ENCODE measurements around the gene NUMA1.

Gene NUMA1

DNA sequence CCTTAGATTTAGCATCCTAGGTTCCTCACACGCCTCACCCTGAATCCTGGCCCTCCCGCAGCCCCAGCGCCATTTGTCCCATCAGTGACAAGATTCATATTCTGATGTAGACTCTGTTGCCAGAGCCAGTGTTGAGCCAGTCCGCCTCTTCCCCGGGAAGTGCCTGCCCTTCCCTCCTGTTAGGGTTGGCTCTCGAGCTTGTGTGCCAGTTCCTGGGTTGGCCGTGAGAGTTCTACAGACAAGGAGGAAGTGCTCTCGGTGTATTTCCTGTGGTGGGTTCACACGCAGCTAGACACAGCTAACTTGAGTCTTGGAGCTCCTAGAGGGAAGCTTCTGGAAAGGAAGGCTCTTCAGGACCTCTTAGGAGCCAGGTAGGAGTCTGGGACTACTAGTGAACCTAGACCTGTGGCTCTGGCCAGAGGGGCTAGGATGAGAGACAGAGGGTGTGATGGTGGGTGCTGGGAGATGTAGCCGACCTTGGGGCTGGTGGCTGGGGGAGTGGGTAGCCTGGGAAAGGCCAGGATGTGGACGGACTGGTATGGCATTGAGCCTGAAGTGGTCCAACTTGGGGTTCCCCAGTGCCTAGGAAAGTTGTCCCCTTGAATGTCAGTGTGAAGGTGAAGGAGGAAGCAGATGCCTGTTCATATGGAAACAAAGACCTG, 81.6 kb downstream of the NUMA1 start, which contains the start of gene IL18BP:
TSS of gene IL18BP (plus strand) at position 261 of the 662 bp plus-strand sequence. CDS start 1,076 bp downstream, outside the sequence.
- peaks cover 18 to 33% of the 10 kb centered on the region in 2 donors for H3K36me3 ChIP-seq (ENCODE audit: control insufficient read depth in 1 of 2, insufficient read depth in 2 of 2, low read length in 2 of 2)
- H3K27me3 ChIP-seq (ENCODE audit: low read depth, low read length): no peaks in the 10 kb centered on the region
- no peaks in the 10 kb centered on the region for H3K9me3 ChIP-seq (ENCODE audit: control insufficient read depth in 1 of 2, low read length in 2 of 2)
- H3K27ac ChIP-seq (ENCODE audit: low read length): peak within 1 kb of the TSS; percentile 82
- peaks cover 11 to 28% of the 10 kb centered on the region in 2 donors for H3K4me1 ChIP-seq (ENCODE audit: control insufficient read depth in 1 of 2, insufficient read depth in 2 of 2, low read length in 2 of 2)
- H3K4me3 ChIP-seq (ENCODE audit: low read depth in 1 of 2, low read length in 2 of 2): peak within 1 kb of the TSS; percentile 27 to 58

DNA sequence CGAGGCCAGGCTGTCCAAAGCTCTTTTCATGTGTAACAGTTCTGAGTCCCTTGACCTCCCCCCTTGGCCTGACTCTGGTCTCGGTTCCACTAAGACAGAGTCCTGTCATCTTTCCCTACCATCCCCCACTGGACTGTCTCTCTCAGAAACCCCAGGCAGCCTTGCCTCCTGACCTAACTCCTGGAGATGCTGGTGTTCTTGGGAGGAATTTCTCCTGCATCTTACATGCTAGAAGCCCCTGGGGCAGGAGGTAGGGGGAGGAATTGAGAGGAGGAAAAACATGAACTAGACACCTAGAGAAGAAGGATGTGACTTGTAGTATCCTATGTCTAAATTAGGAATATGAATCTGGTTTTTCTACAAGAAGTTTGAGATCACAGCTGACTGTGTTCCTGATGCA, 82.3 kb downstream of the NUMA1 start:
- Histone ChIP-seq H3K27me3 (ENCODE audit: low read depth, low read length) (no peaks in the 10 kb centered on the region), H3K4me1 (ENCODE audit: control insufficient read depth in 1 of 2, insufficient read depth in 2 of 2, low read length in 2 of 2) (peaks cover 11 to 28% of the 10 kb centered on the region in 2 donors), H3K4me3 (ENCODE audit: low read depth in 1 of 2, low read length in 2 of 2) (no peak overlapping the region), H3K9me3 (ENCODE audit: control insufficient read depth in 1 of 2, low read length in 2 of 2) (no peaks in the 10 kb centered on the region), H3K36me3 (ENCODE audit: control insufficient read depth in 1 of 2, insufficient read depth in 2 of 2, low read length in 2 of 2) (peaks cover 11 to 25% of the 10 kb centered on the region in 2 donors), H3K27ac (ENCODE audit: low read length) (no peak overlapping the region)

DNA sequence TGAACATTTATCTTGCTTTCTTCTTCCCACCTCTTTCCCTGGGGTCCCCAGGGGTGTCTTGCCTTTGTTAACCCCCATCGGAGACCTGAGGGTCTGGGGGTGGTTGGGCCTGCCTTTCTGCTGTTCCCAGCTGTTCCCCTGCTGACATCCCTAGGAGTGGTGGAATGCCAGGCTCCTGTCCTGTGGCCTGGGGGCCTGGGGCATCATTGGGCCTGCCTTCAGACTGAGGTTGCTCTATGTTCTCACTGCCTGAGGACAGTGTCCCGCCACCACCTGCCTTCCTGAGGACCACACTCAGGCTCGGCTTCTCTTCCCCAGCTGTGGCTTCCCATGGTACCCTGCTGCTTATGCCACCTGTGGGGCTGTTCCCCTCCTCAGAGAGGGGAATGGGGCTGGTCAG, 82.7 kb downstream of the NUMA1 start:
- Histone ChIP-seq H3K27ac (ENCODE audit: low read length) (no peak overlapping the region), H3K9me3 (ENCODE audit: control insufficient read depth in 1 of 2, low read length in 2 of 2) (no peaks in the 10 kb centered on the region), H3K4me1 (ENCODE audit: control insufficient read depth in 1 of 2, insufficient read depth in 2 of 2, low read length in 2 of 2) (peaks cover 11 to 28% of the 10 kb centered on the region in 2 donors), H3K27me3 (ENCODE audit: low read depth, low read length) (no peaks in the 10 kb centered on the region), H3K4me3 (ENCODE audit: low read depth in 1 of 2, low read length in 2 of 2) (no peak overlapping the region), H3K36me3 (ENCODE audit: control insufficient read depth in 1 of 2, insufficient read depth in 2 of 2, low read length in 2 of 2) (peaks cover 7 to 22% of the 10 kb centered on the region in 2 donors)

DNA sequence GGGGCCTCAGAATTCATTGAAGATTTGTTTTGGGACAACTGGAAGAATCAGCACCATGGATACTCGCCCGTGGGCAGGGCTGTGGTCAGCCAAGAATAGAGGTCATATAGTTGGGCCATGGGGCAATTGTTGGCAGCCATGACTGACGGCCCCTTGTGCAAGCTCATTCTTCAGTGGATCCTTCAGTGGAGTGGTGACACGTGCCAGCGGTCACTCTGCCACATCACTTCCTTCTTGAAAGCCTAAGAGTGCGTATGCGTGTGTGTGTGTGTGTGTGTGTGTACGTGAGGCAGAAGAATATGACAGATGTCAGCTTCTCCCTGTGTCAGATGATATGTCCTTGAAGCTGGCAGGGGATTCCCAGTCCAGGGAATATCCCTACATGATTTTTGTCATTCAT, 83.4 kb downstream of the NUMA1 start:
- H3K27ac ChIP-seq (ENCODE audit: low read length): no peak overlapping the region
- no peak overlapping the region for H3K4me3 ChIP-seq (ENCODE audit: low read depth in 1 of 2, low read length in 2 of 2)
- H3K4me1 ChIP-seq (ENCODE audit: control insufficient read depth in 1 of 2, insufficient read depth in 2 of 2, low read length in 2 of 2): peaks cover 11 to 28% of the 10 kb centered on the region in 2 donors
- no peaks in the 10 kb centered on the region for H3K27me3 ChIP-seq (ENCODE audit: low read depth, low read length)
- peaks cover under 1 to 16% of the 10 kb centered on the region in 2 donors for H3K36me3 ChIP-seq (ENCODE audit: control insufficient read depth in 1 of 2, insufficient read depth in 2 of 2, low read length in 2 of 2)
- no peaks in the 10 kb centered on the region for H3K9me3 ChIP-seq (ENCODE audit: control insufficient read depth in 1 of 2, low read length in 2 of 2)

DNA sequence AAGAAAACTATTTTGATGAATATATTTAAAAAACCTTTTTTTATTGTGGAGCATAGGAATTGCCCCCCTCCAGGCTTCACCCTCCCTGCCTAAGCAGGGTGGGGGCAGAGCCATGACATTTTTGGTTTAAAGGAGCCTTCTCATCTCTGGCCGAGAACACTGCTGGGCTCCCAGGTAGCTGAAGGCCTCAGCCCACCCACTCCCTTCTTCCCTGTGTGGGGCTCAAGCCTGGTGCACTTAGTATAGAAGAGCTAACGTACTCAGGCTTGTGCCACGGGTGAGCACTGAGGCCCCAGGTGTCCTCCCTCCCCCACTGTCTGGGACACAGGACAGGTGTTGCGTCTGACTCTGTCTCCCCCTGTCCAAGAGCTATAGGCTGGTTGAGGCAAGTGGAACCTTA, 83.8 kb downstream of the NUMA1 start:
- Histone ChIP-seq H3K36me3 (ENCODE audit: control insufficient read depth in 1 of 2, insufficient read depth in 2 of 2, low read length in 2 of 2) (peaks cover 0 to 14% of the 10 kb centered on the region in 2 donors), H3K4me1 (ENCODE audit: control insufficient read depth in 1 of 2, insufficient read depth in 2 of 2, low read length in 2 of 2) (peaks cover 11 to 26% of the 10 kb centered on the region in 2 donors), H3K4me3 (ENCODE audit: low read depth in 1 of 2, low read length in 2 of 2) (no peak overlapping the region), H3K27me3 (ENCODE audit: low read depth, low read length) (no peaks in the 10 kb centered on the region), H3K27ac (ENCODE audit: low read length) (no peak overlapping the region), H3K9me3 (ENCODE audit: control insufficient read depth in 1 of 2, low read length in 2 of 2) (no peaks in the 10 kb centered on the region)

DNA sequence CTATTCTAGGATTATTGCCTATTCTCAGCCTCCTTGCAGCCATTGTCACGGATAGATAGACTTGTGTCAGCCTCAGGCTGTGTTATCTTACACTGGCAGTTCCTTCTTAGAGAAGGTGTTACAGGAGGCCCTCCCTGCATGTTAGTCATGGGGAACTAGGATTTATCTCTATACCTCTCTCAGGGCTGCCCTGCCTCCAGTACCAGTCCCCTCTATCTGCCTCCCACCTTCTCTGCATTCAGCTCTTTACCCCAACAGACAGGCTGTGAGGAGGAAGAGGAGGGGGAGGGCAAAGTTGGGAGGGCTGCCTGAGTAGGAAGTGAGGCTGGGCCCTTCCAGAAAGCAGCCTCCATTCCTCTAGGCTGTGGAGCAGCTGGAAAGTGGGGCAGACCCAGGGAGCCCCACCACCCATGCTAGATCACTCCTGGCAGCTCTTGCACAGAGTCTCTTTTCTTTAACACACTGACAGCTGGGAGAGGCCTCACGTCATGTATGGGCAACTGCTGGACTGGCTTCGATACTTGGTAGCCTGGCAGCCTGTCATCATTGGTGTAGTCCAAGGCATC, 84.5 kb downstream of the NUMA1 start:
- peaks cover 0 to 14% of the 10 kb centered on the region in 2 donors for H3K36me3 ChIP-seq (ENCODE audit: control insufficient read depth in 1 of 2, insufficient read depth in 2 of 2, low read length in 2 of 2)
- H3K27me3 ChIP-seq (ENCODE audit: low read depth, low read length): no peaks in the 10 kb centered on the region
- no peak overlapping the region for H3K4me3 ChIP-seq (ENCODE audit: low read depth in 1 of 2, low read length in 2 of 2)
- no peak overlapping the region for H3K27ac ChIP-seq (ENCODE audit: low read length)
- no peaks in the 10 kb centered on the region for H3K9me3 ChIP-seq (ENCODE audit: control insufficient read depth in 1 of 2, low read length in 2 of 2)
- H3K4me1 ChIP-seq (ENCODE audit: control insufficient read depth in 1 of 2, insufficient read depth in 2 of 2, low read length in 2 of 2): peaks cover 11 to 20% of the 10 kb centered on the region in 2 donors

DNA sequence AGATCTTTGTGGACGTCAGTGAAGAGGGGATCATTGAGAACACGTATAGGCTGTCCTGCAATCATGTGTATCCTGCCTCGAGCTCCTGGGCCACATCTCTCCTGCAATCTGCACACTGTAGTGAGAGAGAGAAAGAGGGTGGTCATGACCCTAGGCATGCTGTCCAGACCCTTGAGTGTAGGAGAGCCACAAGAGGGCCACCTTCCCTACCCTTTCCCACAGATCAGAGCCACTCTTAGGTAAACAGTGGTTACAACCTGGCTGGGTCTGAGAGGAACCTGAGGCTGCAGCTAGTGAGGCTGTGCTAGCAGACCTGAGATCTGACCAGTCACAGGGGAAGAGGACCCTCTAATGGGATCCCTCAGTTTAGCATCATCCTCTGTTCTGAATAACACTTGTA, 85.6 kb downstream of the NUMA1 start:
- H3K36me3 ChIP-seq (ENCODE audit: control insufficient read depth in 1 of 2, insufficient read depth in 2 of 2, low read length in 2 of 2): peaks cover 8 to 10% of the 10 kb centered on the region in 2 donors
- H3K27ac ChIP-seq (ENCODE audit: low read length): no peak overlapping the region
- H3K4me1 ChIP-seq (ENCODE audit: control insufficient read depth in 1 of 2, insufficient read depth in 2 of 2, low read length in 2 of 2): peaks cover 5 to 10% of the 10 kb centered on the region in 2 donors
- H3K27me3 ChIP-seq (ENCODE audit: low read depth, low read length): no peaks in the 10 kb centered on the region
- no peaks in the 10 kb centered on the region for H3K9me3 ChIP-seq (ENCODE audit: control insufficient read depth in 1 of 2, low read length in 2 of 2)
- no peak overlapping the region for H3K4me3 ChIP-seq (ENCODE audit: low read depth in 1 of 2, low read length in 2 of 2)

DNA sequence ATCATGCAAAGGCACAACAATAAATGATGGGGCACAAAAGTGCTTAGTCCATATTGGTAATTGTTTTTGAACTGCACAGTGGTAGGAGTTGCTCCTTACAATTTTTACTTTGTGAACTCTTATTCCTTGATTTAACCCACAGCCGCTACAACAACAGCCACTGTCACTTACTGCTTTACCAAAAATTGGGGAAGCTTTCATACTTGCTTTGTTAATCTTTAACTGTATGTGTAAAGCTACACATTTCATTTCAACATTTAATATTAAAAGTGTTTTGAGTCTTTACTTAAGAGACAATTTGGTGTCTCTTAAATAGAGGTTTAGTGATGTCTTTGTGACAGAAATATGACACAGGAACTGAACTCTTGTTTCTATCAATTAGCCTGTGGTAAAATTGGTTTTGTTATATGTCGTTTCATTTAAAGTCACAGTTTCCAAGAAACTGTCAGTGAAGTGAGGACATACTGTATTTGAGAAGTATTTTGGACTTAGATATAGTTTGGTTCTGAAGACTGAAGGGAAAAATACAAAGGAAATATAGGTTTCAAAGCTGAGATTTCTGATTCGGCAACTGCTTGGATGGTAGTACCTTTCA, 88.1 kb downstream of the NUMA1 start:
- H3K27ac ChIP-seq (ENCODE audit: low read length): no peak overlapping the region
- no peaks in the 10 kb centered on the region for H3K27me3 ChIP-seq (ENCODE audit: low read depth, low read length)
- no peaks in the 10 kb centered on the region for H3K9me3 ChIP-seq (ENCODE audit: control insufficient read depth in 1 of 2, low read length in 2 of 2)
- H3K36me3 ChIP-seq (ENCODE audit: control insufficient read depth in 1 of 2, insufficient read depth in 2 of 2, low read length in 2 of 2): peaks cover 8% of the 10 kb centered on the region in 2 donors
- H3K4me1 ChIP-seq (ENCODE audit: control insufficient read depth in 1 of 2, insufficient read depth in 2 of 2, low read length in 2 of 2): peaks cover 0 to 12% of the 10 kb centered on the region in 2 donors
- H3K4me3 ChIP-seq (ENCODE audit: low read depth in 1 of 2, low read length in 2 of 2): no peak overlapping the region

DNA sequence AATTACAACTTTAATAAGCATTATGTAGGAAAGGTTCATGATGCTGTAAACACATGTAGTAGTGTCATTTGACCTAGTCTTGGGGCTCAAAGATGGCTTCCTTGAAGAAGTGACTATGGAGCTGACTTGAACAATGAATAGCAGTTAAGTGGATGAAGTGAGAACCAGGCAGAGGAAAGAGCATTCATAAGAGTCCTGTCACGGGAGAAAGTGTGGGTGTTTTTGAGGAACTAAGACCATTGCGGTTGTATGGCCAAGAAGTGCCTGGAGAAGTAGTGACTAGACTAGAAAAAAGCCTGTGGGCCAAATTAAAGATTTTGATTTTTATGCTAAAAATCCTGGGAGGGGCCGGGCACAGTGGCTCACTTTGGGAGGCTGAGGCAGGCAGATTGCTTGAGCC, 88.8 kb downstream of the NUMA1 start:
- no peak overlapping the region for H3K27ac ChIP-seq (ENCODE audit: low read length)
- no peak overlapping the region for H3K4me3 ChIP-seq (ENCODE audit: low read depth in 1 of 2, low read length in 2 of 2)
- H3K9me3 ChIP-seq (ENCODE audit: control insufficient read depth in 1 of 2, low read length in 2 of 2): no peaks in the 10 kb centered on the region
- peaks cover 0 to 17% of the 10 kb centered on the region in 2 donors for H3K4me1 ChIP-seq (ENCODE audit: control insufficient read depth in 1 of 2, insufficient read depth in 2 of 2, low read length in 2 of 2)
- no peaks in the 10 kb centered on the region for H3K27me3 ChIP-seq (ENCODE audit: low read depth, low read length)
- H3K36me3 ChIP-seq (ENCODE audit: control insufficient read depth in 1 of 2, insufficient read depth in 2 of 2, low read length in 2 of 2): peaks cover under 1 to 8% of the 10 kb centered on the region in 2 donors

DNA sequence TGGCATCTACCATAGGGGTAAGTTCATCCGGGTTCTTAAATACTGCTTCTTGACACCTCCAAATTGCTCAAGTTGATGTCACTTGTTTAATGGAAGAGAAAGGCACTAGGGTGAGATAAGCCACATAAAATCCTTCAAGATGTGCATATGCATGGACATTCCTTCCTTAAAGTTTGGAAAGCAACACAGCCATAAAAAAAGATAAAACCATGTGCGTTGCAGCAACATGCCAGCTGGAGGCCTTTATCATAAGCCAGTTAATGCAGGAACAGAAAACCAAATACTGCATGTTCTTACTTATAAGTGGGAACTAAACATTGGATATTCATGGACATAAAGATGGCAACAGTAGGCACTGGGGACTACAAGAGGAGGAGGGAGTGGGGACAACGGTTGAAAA, 89.6 kb downstream of the NUMA1 start:
- Histone ChIP-seq H3K9me3 (ENCODE audit: control insufficient read depth in 1 of 2, low read length in 2 of 2) (no peaks in the 10 kb centered on the region), H3K36me3 (ENCODE audit: control insufficient read depth in 1 of 2, insufficient read depth in 2 of 2, low read length in 2 of 2) (peaks cover 0 to 8% of the 10 kb centered on the region in 2 donors), H3K4me1 (ENCODE audit: control insufficient read depth in 1 of 2, insufficient read depth in 2 of 2, low read length in 2 of 2) (peaks cover 0 to 17% of the 10 kb centered on the region in 2 donors), H3K27me3 (ENCODE audit: low read depth, low read length) (no peaks in the 10 kb centered on the region), H3K4me3 (ENCODE audit: low read depth in 1 of 2, low read length in 2 of 2) (no peak overlapping the region), H3K27ac (ENCODE audit: low read length) (no peak overlapping the region)

DNA sequence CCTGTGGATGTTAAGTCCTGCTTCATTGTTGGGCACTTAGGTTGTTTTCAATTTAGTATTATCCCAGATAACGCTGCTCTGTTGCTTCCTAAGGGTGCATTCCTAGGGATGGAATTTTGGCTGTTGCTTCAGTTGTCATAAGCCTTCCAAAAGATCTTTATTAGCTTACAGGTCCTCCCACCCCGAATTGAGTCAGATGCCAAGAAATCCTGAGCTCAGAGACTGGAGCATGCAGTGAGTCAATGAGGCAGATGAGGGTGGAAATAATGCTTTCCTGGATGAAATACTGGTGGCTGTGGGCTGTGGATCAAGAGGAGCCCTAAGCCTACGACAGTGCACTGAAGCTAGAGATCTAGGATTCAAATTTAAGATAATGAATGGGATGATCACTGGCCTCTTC, 92.3 kb downstream of the NUMA1 start:
- H3K4me3 ChIP-seq (ENCODE audit: low read depth in 1 of 2, low read length in 2 of 2): no peak overlapping the region
- H3K27me3 ChIP-seq (ENCODE audit: low read depth, low read length): no peaks in the 10 kb centered on the region
- no peaks in the 10 kb centered on the region for H3K9me3 ChIP-seq (ENCODE audit: control insufficient read depth in 1 of 2, low read length in 2 of 2)
- H3K36me3 ChIP-seq (ENCODE audit: control insufficient read depth in 1 of 2, insufficient read depth in 2 of 2, low read length in 2 of 2): peaks cover 0 to 10% of the 10 kb centered on the region in 2 donors
- H3K27ac ChIP-seq (ENCODE audit: low read length): no peak overlapping the region
- peaks cover 0 to 17% of the 10 kb centered on the region in 2 donors for H3K4me1 ChIP-seq (ENCODE audit: control insufficient read depth in 1 of 2, insufficient read depth in 2 of 2, low read length in 2 of 2)

Data from muscle layer of duodenum (tissue), 2 donors.